GM23338 (cell line): ENCODE measurements around the gene CD82. TPM values are rescaled to one million over a fixed set of nuclear protein-coding genes. Genes with fewer than 3 reads are reported as not detected.

Experiments
- ATAC-seq: fragments of 200-7000 bp; cut with Tn5 transposase; 3 replicates; pipeline ENCODE4 v1.9.1; 2020
- DNase-seq: peaks from one replicate; pipeline ENCODE4 v3.0.0-alpha.2; 2015; ENCODE audit warnings: low spot score
- H2AFZ ChIP-seq: fragments of 200-600 bp; sonication (generic); 2 replicates; pipeline ENCODE4 v1.8.0; 2016; ENCODE audit warnings: antibody characterized with exemption, mild to moderate bottlenecking, moderate library complexity
- H3F3A ChIP-seq: fragments of 200-600 bp; sonication (generic); replicated peaks from 2 replicates; pipeline ENCODE4 v1.8.0; 2017; ENCODE audit warnings: antibody characterized with exemption, mixed run types, low read depth
- H3K27ac ChIP-seq: fragments of 200-600 bp; sonication (generic); 2 replicates; pipeline ENCODE4 v1.6.1; 2016; ENCODE audit warnings: low read depth
- H3K27me3 ChIP-seq: fragments of 200-600 bp; sonication (generic); 2 replicates; pipeline ENCODE4 v1.8.0; 2016; ENCODE audit warnings: mild to moderate bottlenecking, mixed run types, moderate library complexity; ENCODE audit not compliant: insufficient read depth
- H3K36me3 ChIP-seq: fragments of 200-600 bp; sonication (generic); 2 replicates; pipeline ENCODE4 v1.8.0; 2016; ENCODE audit warnings: mild to moderate bottlenecking; ENCODE audit not compliant: insufficient read depth
- H3K4me1 ChIP-seq: fragments of 200-600 bp; sonication (generic); 2 replicates; pipeline ENCODE4 v1.8.0; 2016; ENCODE audit warnings: mild to moderate bottlenecking, moderate library complexity; ENCODE audit not compliant: insufficient read depth
- H3K4me2 ChIP-seq: fragments of 200-600 bp; sonication (generic); 2 replicates; pipeline ENCODE4 v1.7.1; 2017; ENCODE audit warnings: mixed run types
- H3K4me3 ChIP-seq: fragments of 200-600 bp; sonication (generic); 2 replicates; pipeline ENCODE4 v1.6.1; 2016; ENCODE audit warnings: mixed run types
- H3K79me2 ChIP-seq: fragments of 200-600 bp; sonication (generic); replicated peaks from 2 replicates; pipeline ENCODE4 v1.8.0; 2017; ENCODE audit warnings: mild to moderate bottlenecking; ENCODE audit not compliant: insufficient read depth
- H3K9me2 ChIP-seq: fragments of 200-600 bp; sonication (generic); 2 replicates; pipeline ENCODE4 v1.8.0; 2017; ENCODE audit not compliant: insufficient read depth
- H4K20me1 ChIP-seq: fragments of 200-600 bp; sonication (generic); replicated peaks from 2 replicates; pipeline ENCODE4 v1.8.0; 2017; ENCODE audit warnings: mild to moderate bottlenecking; ENCODE audit not compliant: insufficient read depth
- H3K27ac Mint-ChIP-seq: 2 replicates; pipeline ENCODE4 v1.8.0; 2020; ENCODE audit warnings: inconsistent platforms, mild to moderate bottlenecking, moderate library complexity, mixed read lengths
- H3K27me3 Mint-ChIP-seq: 3 replicates; pipeline ENCODE4 v1.8.0; 2022; ENCODE audit warnings: low read depth, mild to moderate bottlenecking, moderate library complexity, mixed read lengths, inconsistent platforms; ENCODE audit not compliant: insufficient read depth, poor library complexity
- H3K36me3 Mint-ChIP-seq: 3 replicates; pipeline ENCODE4 v1.8.0; 2021; ENCODE audit warnings: low read depth, mild to moderate bottlenecking, inconsistent platforms, moderate library complexity, mixed read lengths
- H3K4me1 Mint-ChIP-seq: 3 replicates; pipeline ENCODE4 v1.8.0; 2020; ENCODE audit warnings: mild to moderate bottlenecking, inconsistent platforms, mixed read lengths
- H3K4me3 Mint-ChIP-seq: 3 replicates; pipeline ENCODE4 v1.8.0; 2021; ENCODE audit warnings: moderate library complexity, mild to moderate bottlenecking, inconsistent platforms, mixed read lengths
- H3K9me3 Mint-ChIP-seq: 3 replicates; pipeline ENCODE4 v1.8.0; 2020; ENCODE audit warnings: moderate library complexity, mild to moderate bottlenecking, inconsistent platforms, mixed read lengths
- CREB1 ChIP-seq: fragments of 250-450 bp; sonication (Bioruptor Pico); IDR thresholded peaks from 2 replicates; pipeline ENCODE4 v1.5.0; 2020; ENCODE audit warnings: low read depth, mild to moderate bottlenecking, moderate library complexity
- ETS1 ChIP-seq: IDR thresholded peaks from 2 replicates; pipeline ENCODE4 v1.6.1; 2016; ENCODE audit warnings: antibody characterized with exemption
- EZH2 ChIP-seq: fragments of 200-600 bp; sonication (generic); IDR thresholded peaks from one replicate; pipeline ENCODE4 v1.8.0; 2017; ENCODE audit warnings: antibody characterized with exemption, mild to moderate bottlenecking, low read depth; ENCODE audit not compliant: unreplicated experiment
- JUNB ChIP-seq: IDR thresholded peaks from one replicate; pipeline ENCODE4 v1.6.1; 2016; ENCODE audit warnings: antibody characterized with exemption; ENCODE audit not compliant: unreplicated experiment
- POLR2AphosphoS5 ChIP-seq: IDR thresholded peaks from 2 replicates; pipeline ENCODE4 v1.6.1; 2016; ENCODE audit warnings: antibody characterized with exemption, low read depth
- REST ChIP-seq: IDR thresholded peaks from one replicate; pipeline ENCODE4 v1.6.1; 2018; ENCODE audit warnings: antibody characterized with exemption; ENCODE audit not compliant: unreplicated experiment
- ZNF114 ChIP-seq: fragments of 250-450 bp; sonication (Bioruptor Pico); IDR thresholded peaks from 2 replicates; pipeline ENCODE4 v1.5.0; 2020; ENCODE audit warnings: mild to moderate bottlenecking, moderate library complexity
- ZNF331 ChIP-seq: fragments of 250-450 bp; sonication (Bioruptor Pico); IDR thresholded peaks from 2 replicates; pipeline ENCODE4 v1.5.0; 2020; ENCODE audit warnings: low read depth, mild to moderate bottlenecking, moderate library complexity
- polyA plus RNA-seq: library from polyadenylated mRNA; unstranded; fragments of >200 nt; fragmentation: Nextera tagmentation; extraction: Ambion mirVana; gene quantifications from 2 replicates; pipeline ENCODE4 v1.2.1, GENCODE V29; 2016
- total RNA-seq: library from RNA; depleted of rRNA; stranded (reverse); fragments of >200 nt; shearing (Covaris generic); gene quantifications from 2 replicates; pipeline ENCODE4 v1.2.3, GENCODE V29; 2014
- TF ChIP-seq, protein P1 (sequence below), 2 experiments: fragments of 200-600 bp in 1 of 2; sonication (generic) in 1 of 2; conservative IDR thresholded peaks; 2 replicates each; pipeline versions ENCODE4 v1.5.1 to v1.6.1; 2016 to 2017; ENCODE audit warnings: antibody characterized with exemption in 2 of 2, low read depth in 2 of 2, mild to moderate bottlenecking in 2 of 2, moderate library complexity in 1 of 2

The CD82 gene
- total and polyA plus RNA-seq, 2 experiments from 2014 or later, result 4.4 to 4.9 TPM

GRCh38 chr11:44608991-44609782 is 43.7 kb downstream of the CD82 start:
- H3K9me3 Mint-ChIP-seq, result no peaks in the 10 kb centered on the region
- Histone ChIP-seq H3F3A (no peaks in the 10 kb centered on the region), H3K9me2 (no peaks in the 10 kb centered on the region), H3K36me3 (no peaks in the 10 kb centered on the region), H3K4me1 (no peaks in the 10 kb centered on the region), H3K27ac (no peak overlapping the region), H4K20me1 (no peaks in the 10 kb centered on the region), H3K27me3 (no peaks in the 10 kb centered on the region), H2AFZ (no peak overlapping the region), H3K79me2 (no peaks in the 10 kb centered on the region), H3K4me3 (no peak overlapping the region), H3K4me2 (no peak overlapping the region)
- H3K4me1 Mint-ChIP-seq, result peaks cover 1% of the 10 kb centered on the region
- TF ChIP-seq, protein P1, sequence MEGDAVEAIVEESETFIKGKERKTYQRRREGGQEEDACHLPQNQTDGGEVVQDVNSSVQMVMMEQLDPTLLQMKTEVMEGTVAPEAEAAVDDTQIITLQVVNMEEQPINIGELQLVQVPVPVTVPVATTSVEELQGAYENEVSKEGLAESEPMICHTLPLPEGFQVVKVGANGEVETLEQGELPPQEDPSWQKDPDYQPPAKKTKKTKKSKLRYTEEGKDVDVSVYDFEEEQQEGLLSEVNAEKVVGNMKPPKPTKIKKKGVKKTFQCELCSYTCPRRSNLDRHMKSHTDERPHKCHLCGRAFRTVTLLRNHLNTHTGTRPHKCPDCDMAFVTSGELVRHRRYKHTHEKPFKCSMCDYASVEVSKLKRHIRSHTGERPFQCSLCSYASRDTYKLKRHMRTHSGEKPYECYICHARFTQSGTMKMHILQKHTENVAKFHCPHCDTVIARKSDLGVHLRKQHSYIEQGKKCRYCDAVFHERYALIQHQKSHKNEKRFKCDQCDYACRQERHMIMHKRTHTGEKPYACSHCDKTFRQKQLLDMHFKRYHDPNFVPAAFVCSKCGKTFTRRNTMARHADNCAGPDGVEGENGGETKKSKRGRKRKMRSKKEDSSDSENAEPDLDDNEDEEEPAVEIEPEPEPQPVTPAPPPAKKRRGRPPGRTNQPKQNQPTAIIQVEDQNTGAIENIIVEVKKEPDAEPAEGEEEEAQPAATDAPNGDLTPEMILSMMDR (conservative IDR thresholded peaks at IDR 0.05; ENCODE audit: low read depth in 2 of 2), result no peak
- TF ChIP-seq ETS1 (no peak), JUNB (no peak), POLR2AphosphoS5 (no peak), CREB1 (no peak), ZNF331 (CRISPR knock-in tag) (no peak), ZNF114 (no peak), REST (no peak), EZH2 (no peak)
- H3K4me3 Mint-ChIP-seq, result no peak overlapping the region
- no peak for DNase-seq
- no peaks in the 10 kb centered on the region for H3K36me3 Mint-ChIP-seq
- ATAC-seq, result no peak
- H3K27me3 Mint-ChIP-seq, result peaks cover 10% of the 10 kb centered on the region
- no peak overlapping the region for H3K27ac Mint-ChIP-seq
